NCI-H446 (cell line): ENCODE data around the gene ZNF423.

Experiments used
- DNase-seq, 2 experiments: peaks; one replicate each; lab custom pipeline; 2025; lab: John Stamatoyannopoulos, UW

The ZNF423 gene

GRCh38 chr16:49458243-49458642, 397.7 kb downstream of the ZNF423 start:
- DNase-seq = no peak

- no peak for DNase-seq
Observed at GRCh38 chr16:49457196-49457595, 398.7 kb downstream of the ZNF423 start.

- DNase-seq = no peak
Observed at GRCh38 chr16:49456763-49457162, 399.1 kb downstream of the ZNF423 start.

DNA sequence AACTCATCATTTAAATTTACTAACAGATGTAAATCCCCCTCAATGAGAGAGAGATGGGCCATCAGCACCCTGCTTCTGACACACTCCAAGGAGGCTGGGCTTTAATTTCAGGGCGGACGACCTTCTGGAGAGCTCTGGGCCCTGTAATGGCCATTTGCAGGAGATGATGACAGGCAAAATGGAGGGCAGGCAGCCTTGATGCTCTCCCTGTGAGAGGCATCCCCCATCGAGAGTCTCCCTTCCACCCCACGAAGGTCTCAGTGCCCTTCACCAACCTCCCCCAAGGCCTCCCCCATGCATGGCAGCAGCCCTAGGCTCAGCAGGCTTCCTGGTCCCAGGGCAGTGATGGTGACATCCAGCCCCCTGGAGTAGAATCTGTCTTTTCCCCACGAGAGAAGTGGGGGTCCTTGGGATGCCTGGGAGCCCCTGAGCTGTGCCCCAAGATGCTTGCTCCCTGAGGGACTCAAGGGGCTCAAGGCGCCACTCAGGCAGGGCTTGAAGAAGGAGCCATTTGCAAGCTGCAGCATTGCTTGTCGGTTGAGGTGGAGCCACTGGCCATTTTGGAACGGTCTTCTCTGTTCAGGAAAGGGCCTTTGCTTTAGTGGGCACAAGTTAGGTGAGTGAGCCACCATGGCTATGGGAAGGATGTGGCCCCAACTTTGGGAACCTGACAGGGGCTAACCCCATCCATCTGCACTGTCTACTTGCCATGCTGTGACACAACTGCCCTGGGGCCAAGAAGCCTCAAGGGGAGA, 399.7 kb downstream of the ZNF423 start:
- no peak for DNase-seq

GRCh38 chr16:49455181-49455990, 400.5 kb downstream of the ZNF423 start:
- no peak for DNase-seq

- no peak for DNase-seq
Observed at GRCh38 chr16:49454426-49455180, 401.3 kb downstream of the ZNF423 start.

DNA sequence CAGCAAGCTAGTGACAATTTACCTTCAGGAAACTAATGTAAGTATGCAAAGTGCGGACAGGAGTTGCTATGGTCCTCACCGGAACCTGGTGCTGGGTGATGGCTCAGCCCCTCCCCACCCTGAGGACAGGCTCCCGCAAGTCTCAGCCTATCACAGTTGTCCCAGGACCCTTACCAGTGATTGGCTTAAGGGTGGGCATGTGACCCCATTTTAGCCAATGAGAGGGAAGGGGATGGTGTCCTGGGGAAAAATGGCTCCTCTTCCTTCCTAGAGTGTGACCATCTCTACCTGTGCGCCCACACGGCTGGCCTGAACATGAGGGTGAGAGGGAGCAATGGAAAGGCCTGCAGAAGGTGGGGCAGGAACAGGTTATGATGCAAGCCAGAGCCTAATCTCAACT, 401.9 kb downstream of the ZNF423 start:
- no peak for DNase-seq

DNA sequence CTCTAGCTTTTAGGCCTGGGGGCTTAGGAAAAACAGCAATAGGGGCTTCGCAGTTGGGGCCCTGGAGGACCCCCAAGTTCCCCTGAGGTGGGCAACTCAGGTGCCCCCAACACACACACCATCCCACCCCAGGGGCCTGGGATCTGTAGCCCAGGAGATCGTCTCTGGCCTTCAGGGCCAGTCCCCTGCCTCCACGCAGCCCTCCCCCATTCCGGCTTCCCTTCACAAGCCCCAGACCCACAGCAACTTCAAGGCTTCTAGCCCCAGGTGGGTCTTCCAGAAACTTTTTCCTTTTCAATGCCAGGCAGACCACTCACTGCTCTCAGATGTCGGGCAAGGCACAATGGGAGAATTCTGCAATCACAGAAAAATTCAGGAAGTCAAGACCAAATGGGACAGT, 402.9 kb downstream of the ZNF423 start:
- no peak for DNase-seq

DNA sequence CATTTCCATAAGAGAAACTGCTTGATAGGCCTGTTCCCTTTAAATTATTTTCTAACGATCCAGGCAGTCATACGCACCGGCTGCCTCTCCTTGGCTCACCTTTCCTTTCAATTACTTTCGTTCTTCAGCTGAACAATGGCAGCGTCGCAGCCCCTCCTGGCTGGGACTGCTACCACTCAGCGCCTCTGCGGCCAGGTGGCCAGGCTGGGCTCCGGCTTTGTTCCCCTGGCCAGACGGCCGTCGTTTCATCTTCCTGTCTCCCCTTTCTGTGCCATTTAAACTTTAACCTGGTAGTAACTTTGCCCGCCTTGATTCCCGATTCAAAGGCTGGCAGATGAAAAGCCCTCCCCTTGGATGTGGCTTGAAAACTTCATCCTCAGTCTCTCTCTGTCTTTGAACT, 403.3 kb downstream of the ZNF423 start:
- DNase-seq = no peak

DNA sequence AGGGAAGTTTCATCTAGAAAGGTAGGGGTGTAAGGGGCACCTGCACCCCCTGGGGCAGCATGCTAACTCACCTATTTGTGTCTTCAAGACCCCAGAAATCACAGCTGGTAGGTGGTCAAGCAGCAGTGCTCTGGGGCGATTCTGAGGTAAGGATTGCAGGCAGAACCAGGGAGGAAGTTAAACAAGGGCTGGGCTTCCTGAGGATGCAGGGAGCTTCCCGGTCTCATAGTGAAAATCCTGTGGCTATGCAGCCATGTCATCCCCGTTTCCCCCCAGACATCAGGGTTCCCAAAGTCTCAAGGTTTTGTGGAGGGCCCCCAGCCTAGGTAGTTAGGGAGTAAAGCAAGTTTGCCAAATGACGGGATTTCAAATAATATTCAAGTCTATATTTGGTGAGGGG, 403.8 kb downstream of the ZNF423 start:
- DNase-seq = no peak

DNA sequence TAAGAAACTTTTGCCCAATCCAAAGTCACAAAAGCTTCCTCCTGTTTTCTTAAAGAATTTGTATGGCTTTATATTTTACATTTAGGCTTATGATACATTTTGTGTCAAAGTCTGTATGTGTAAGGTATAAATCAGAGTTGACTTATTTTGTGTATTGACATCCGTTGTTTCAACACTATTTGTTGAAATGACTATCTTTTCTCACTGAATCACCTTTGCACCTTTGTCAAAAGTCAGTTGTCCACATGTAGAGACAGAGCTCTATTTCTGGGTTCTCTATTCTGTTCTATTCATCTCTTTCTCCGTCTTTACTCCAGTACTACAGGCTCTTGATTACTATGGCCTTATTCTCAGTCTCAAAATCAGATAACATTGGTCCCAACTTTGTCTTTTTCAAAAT, 409.1 kb downstream of the ZNF423 start:
- DNase-seq = no peak

- DNase-seq = no peak
Observed at GRCh38 chr16:49443576-49443975, 412.3 kb downstream of the ZNF423 start.

DNA sequence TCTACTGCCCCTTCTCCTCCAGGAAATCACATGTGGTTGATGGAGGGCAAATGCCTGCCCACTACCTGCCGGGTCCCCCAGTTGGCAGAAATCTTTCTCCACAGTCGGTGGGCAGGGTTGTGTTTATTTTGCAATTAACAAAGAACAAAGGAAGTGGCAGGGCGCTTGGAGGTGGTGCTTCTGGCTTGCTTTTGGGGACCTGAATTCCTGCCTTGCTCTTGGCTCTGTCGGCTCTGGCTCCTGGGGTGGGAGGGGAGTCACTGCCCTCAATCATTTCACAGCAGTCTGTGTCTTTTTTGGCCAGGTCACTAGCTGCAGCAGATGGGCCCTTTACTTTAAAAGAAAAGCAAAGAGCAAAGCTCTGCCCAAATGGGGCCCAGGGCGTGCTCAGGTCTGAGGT, 413.1 kb downstream of the ZNF423 start:
- no peak for DNase-seq

- DNase-seq = peak in 1 of 2 experiments; percentile 16
Observed at GRCh38 chr16:49441366-49441780, 414.5 kb downstream of the ZNF423 start.

GRCh38 chr16:49440156-49441065, 415.5 kb downstream of the ZNF423 start:
- peak; percentile 10 to 34 for DNase-seq

GRCh38 chr16:49439676-49440075, 416.2 kb downstream of the ZNF423 start:
- DNase-seq = no peak

DNA sequence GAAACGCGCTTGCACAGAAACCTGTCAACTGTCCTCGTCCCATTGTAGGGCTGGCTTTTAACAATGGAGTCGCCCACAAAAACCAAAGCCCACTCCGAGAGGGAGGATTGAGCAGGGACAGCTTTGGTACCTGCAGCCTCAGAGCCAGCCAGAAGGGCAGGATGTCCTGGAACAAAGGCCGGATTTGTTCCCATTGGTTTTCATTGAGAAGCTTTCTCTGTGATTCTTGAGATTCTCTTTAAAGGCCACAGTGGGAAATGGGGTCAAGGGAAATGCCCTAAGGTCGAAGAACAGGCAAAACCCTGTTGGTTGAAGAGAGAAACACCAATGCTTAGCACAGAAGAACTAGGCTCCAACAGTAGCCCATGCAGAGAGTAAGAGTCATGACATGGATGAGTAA, 416.9 kb downstream of the ZNF423 start:
- DNase-seq = no peak
